Measurements from ENCODE around the gene ARID5A.

- TF ChIP-seq POLR2A (IDR thresholded peaks at IDR 0.05), result no peak
- TF ChIP-seq, protein P1, sequence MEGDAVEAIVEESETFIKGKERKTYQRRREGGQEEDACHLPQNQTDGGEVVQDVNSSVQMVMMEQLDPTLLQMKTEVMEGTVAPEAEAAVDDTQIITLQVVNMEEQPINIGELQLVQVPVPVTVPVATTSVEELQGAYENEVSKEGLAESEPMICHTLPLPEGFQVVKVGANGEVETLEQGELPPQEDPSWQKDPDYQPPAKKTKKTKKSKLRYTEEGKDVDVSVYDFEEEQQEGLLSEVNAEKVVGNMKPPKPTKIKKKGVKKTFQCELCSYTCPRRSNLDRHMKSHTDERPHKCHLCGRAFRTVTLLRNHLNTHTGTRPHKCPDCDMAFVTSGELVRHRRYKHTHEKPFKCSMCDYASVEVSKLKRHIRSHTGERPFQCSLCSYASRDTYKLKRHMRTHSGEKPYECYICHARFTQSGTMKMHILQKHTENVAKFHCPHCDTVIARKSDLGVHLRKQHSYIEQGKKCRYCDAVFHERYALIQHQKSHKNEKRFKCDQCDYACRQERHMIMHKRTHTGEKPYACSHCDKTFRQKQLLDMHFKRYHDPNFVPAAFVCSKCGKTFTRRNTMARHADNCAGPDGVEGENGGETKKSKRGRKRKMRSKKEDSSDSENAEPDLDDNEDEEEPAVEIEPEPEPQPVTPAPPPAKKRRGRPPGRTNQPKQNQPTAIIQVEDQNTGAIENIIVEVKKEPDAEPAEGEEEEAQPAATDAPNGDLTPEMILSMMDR (IDR thresholded peaks at IDR 0.05), result no peak
- no peak for TF ChIP-seq POLR2AphosphoS5 (IDR thresholded peaks at IDR 0.05)
These were observed 31.5 kb downstream of the ARID5A start for GRCh38 chr2:96568094-96568493.
